Gastroesophageal sphincter (tissue), 3 donors: Measurements from ENCODE around the gene MZT1.

Source experiments
- EP300 ChIP-seq: sonication (generic); formaldehyde crosslinking; IDR thresholded peaks from one replicate; pipeline ENCODE4 v1.6.1; 2017; ENCODE audit warnings: antibody characterized with exemption, mild to moderate bottlenecking
- POLR2A ChIP-seq, 2 donors: fragments of 450-650 bp; IDR thresholded peaks; one replicate each; pipeline ENCODE4 v1.6.1; 2017; ENCODE audit warnings: antibody characterized with exemption in 2 of 2, mild to moderate bottlenecking in 2 of 2, moderate library complexity in 1 of 2
- POLR2AphosphoS5 ChIP-seq: sonication (generic); formaldehyde crosslinking; IDR thresholded peaks from one replicate; pipeline ENCODE4 v1.6.1; 2017; ENCODE audit warnings: antibody characterized with exemption
- TF ChIP-seq, protein P1 (sequence below), 4 experiments: fragments of 200-600 bp in 2 of 4; fragments of 450-650 bp in 2 of 4; sonication (generic) in 1 of 4; IDR thresholded peaks; one replicate each; pipeline ENCODE4 v1.5.1; 2017 to 2019; ENCODE audit warnings: antibody characterized with exemption in 4 of 4, mild to moderate bottlenecking in 2 of 4, moderate library complexity in 2 of 4

DNA sequence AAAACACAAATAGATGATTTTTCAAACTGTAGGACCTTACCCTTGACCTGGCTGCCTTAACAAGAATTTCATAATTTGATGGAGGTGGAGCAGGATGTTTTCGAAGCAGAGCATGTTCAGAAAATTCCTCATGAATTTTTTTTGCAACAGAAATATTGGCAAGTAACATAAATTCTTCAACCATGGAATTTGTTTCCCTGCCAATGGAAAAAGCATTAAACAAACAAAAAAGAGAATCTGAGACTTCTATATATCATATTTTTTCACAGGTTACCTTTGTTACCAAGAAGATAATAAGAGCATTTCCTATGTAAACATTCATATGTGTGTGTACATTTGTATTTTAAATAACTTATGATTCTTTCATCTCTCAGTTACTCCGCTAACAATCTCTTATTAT, 36.0 kb upstream of the MZT1 start:
- TF ChIP-seq, protein P1, sequence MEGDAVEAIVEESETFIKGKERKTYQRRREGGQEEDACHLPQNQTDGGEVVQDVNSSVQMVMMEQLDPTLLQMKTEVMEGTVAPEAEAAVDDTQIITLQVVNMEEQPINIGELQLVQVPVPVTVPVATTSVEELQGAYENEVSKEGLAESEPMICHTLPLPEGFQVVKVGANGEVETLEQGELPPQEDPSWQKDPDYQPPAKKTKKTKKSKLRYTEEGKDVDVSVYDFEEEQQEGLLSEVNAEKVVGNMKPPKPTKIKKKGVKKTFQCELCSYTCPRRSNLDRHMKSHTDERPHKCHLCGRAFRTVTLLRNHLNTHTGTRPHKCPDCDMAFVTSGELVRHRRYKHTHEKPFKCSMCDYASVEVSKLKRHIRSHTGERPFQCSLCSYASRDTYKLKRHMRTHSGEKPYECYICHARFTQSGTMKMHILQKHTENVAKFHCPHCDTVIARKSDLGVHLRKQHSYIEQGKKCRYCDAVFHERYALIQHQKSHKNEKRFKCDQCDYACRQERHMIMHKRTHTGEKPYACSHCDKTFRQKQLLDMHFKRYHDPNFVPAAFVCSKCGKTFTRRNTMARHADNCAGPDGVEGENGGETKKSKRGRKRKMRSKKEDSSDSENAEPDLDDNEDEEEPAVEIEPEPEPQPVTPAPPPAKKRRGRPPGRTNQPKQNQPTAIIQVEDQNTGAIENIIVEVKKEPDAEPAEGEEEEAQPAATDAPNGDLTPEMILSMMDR (IDR thresholded peaks at IDR 0.05): no peak
- TF ChIP-seq EP300 (no peak), POLR2AphosphoS5 (no peak), POLR2A (IDR thresholded peaks at IDR 0.05) (no peak)
